SU-DHL-6 (cell line): Measurements from ENCODE around the gene IKZF2.

Experiments
- H2AFZ ChIP-seq: fragments of 200-600 bp; sonication (generic); 2 replicates; pipeline ENCODE4 v1.6.1; 2014; ENCODE audit warnings: low read depth, mild to moderate bottlenecking, moderate library complexity, mixed read lengths, antibody characterized with exemption, low read length; ENCODE audit not compliant: severe bottlenecking
- H3F3A ChIP-seq: fragments of 200-600 bp; shearing (Covaris generic); 2 replicates; pipeline ENCODE4 v1.6.0; 2016; ENCODE audit warnings: antibody characterized with exemption, mild to moderate bottlenecking; ENCODE audit not compliant: insufficient read depth
- H3K27ac ChIP-seq: fragments of 200-600 bp; sonication (generic); 2 replicates; pipeline ENCODE4 v1.5.1; 2016; ENCODE audit warnings: low read depth, mild to moderate bottlenecking, low read length, moderate library complexity, mixed read lengths
- H3K27me3 ChIP-seq: fragments of 200-600 bp; sonication (generic), shearing (Covaris generic); 2 replicates; pipeline ENCODE4 v1.6.0; 2014; ENCODE audit warnings: mild to moderate bottlenecking, low read length
- H3K36me3 ChIP-seq: fragments of 200-600 bp; sonication (generic); 2 replicates; pipeline ENCODE4 v1.6.1; 2014; ENCODE audit warnings: mild to moderate bottlenecking, low read length, mixed read lengths
- H3K4me2 ChIP-seq: fragments of 300-600, 200-600 bp; shearing (Covaris generic), sonication (generic); 2 replicates; pipeline ENCODE4 v1.6.0; 2014; ENCODE audit warnings: low read length, low read depth, mild to moderate bottlenecking; ENCODE audit not compliant: poor library complexity, severe bottlenecking
- H3K4me3 ChIP-seq: fragments of 200-600 bp; sonication (generic); 2 replicates; pipeline ENCODE4 v1.5.1; 2014; ENCODE audit warnings: antibody characterized with exemption, low read length, mild to moderate bottlenecking, mixed read lengths; ENCODE audit not compliant: insufficient read depth, poor library complexity, severe bottlenecking
- H3K79me2 ChIP-seq: fragments of 200-600 bp; sonication (generic); 2 replicates; pipeline ENCODE4 v1.6.1; 2014; ENCODE audit warnings: mild to moderate bottlenecking, low read length, moderate library complexity; ENCODE audit not compliant: insufficient read depth
- H3K9ac ChIP-seq: fragments of 200-600 bp; sonication (generic); 2 replicates; pipeline ENCODE4 v1.7.0; 2014; ENCODE audit warnings: mild to moderate bottlenecking, low read length
- H3K9me2 ChIP-seq: fragments of 200-600 bp; sonication (generic); replicated peaks from 2 replicates; pipeline ENCODE4 v1.6.1; 2014; ENCODE audit warnings: low read length; ENCODE audit not compliant: insufficient read depth
- H3K9me3 ChIP-seq: fragments of 200-600 bp; sonication (generic); 2 replicates; pipeline ENCODE4 v1.6.1; 2014; ENCODE audit warnings: low read length, mixed read lengths; ENCODE audit not compliant: insufficient read depth
- H4K20me1 ChIP-seq: fragments of 200-600 bp; sonication (generic); 2 replicates; pipeline ENCODE4 v1.6.1; 2014; ENCODE audit warnings: low read depth, mild to moderate bottlenecking, antibody characterized with exemption, low read length, moderate library complexity, mixed read lengths
- CTCF ChIP-seq: fragments of 200-600 bp; sonication (generic); IDR thresholded peaks from one replicate; pipeline ENCODE4 v1.5.1; 2017; ENCODE audit warnings: antibody characterized with exemption, mild to moderate bottlenecking, low read length, moderate library complexity; ENCODE audit not compliant: insufficient read depth, poor library complexity, severe bottlenecking
- EZH2phosphoT487 ChIP-seq: fragments of 200-600 bp; sonication (generic), shearing (Covaris generic); conservative IDR thresholded peaks from 2 replicates; pipeline ENCODE4 v1.6.1; 2018; ENCODE audit warnings: mild to moderate bottlenecking, antibody characterized with exemption, low read length, moderate library complexity, mixed read lengths

The IKZF2 gene

GRCh38 chr2:212949786-212950185 lies 201.6 kb downstream of the IKZF2 start:
- H3K4me2 ChIP-seq: no peak overlapping the region
- no peaks in the 10 kb centered on the region for H3F3A ChIP-seq
- H4K20me1 ChIP-seq: no peaks in the 10 kb centered on the region
- H3K9me2 ChIP-seq: no peaks in the 10 kb centered on the region
- no peaks in the 10 kb centered on the region for H3K79me2 ChIP-seq
- H3K9ac ChIP-seq: no peak overlapping the region
- no peaks in the 10 kb centered on the region for H3K9me3 ChIP-seq
- TF ChIP-seq EZH2phosphoT487 (no peak), CTCF (no peak)
- no peak overlapping the region for H2AFZ ChIP-seq
- H3K4me3 ChIP-seq: no peak overlapping the region
- H3K36me3 ChIP-seq: no peaks in the 10 kb centered on the region
- H3K27ac ChIP-seq: no peak overlapping the region
- no peaks in the 10 kb centered on the region for H3K27me3 ChIP-seq
